Stimulated activated CD8-positive, alpha-beta memory T cell treated with anti-CD3 and anti-CD28 coated beads, Interleukin-4, amount 100 ng/mL, for 1 hour (primary cell): ENCODE data around the gene ABI3.
"Not testable (repeated sequence)": the region's sequence is repeated elsewhere in the genome, so short reads cannot be mapped to it uniquely, and the experiment has no call there.

Experiments
- DNase-seq, 2 donors: peaks; one replicate each; pipeline ENCODE4 v3.0.0-alpha.2; 2020; ENCODE audit warnings: low read depth in 2 of 2, low spot score in 1 of 2

Gene ABI3

DNA sequence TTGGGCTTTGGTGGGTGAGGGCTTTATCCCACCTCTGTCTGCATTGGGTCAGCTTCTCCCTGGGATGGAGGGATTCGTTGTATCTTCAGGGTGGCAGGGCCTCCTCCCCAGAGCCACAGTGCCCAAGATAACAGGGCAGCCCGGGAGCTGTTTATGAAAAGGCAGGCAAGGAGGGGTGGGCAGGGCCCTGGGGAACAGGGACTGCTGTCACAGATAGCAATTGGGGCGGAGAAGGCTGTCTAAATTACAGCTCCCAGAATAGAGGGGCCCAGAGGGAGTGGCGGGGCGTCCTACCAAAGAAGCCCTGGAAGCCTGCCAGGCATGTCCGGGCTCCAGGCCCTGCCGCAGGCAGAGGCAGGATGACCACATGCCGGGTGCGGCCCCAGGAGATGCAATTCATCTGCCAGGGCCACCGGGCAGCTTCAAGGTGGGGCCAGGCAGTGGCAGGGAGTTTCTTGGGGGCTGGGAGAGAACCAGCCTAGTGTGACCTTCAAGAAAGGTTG is 38.8 kb downstream of the ABI3 start:
- no peak for DNase-seq

DNA sequence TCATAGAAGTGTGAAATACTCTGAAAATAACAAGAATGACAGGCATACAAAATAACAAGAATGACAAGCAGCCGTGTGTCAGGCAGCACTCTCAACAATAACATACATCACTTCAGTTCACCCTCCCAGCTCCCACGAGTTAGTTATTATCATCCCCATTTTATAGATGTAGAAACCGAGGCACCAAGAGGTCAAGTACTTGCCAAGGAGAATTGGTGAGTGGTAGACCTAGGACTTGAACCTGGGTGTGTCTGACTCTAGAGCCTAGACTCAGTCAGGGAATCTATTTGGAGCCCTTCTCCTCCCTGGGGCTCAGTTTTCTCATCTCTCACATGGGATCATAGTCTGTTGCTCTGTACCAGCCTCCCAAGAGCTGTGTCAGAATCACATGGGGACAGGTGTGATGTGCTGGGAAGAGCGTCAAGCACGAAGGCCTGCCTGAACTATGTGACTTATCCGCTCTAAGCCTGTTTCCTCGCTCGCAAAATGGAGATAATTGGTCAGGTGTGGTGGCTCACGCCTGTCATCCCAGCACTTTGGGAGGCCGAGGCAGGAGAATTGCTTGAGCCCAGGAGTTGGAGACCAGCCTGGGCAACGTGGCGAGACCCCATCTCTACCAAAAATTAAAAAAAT is 39.5 kb downstream of the ABI3 start:
- DNase-seq = no peak

DNA sequence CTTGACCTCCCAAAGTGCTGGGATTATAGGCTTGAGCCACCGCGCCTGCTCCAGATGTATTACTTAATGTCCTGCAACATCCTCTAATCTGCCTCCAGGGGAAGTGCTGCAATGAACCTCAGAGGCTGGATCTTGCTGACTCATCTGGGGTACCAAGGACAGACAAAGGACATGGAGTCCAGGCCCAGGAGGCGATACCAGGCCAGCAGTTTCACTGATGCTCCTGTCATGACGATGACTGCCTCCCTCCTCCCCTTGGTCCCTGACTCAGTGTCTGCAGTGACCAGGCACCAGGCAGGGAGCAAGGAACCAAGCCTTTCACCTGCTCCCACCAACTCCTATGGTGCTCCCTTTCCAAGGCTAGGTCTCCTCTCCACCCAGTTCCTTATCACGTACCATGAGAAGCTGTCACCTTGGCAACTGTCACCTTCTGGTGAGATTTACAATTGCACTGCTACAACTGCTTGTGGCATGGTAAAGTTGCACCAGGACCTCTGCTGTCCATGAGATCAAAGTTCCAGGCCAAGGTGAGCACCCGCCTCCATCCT is 41.7 kb downstream of the ABI3 start:
- DNase-seq = no peak

DNA sequence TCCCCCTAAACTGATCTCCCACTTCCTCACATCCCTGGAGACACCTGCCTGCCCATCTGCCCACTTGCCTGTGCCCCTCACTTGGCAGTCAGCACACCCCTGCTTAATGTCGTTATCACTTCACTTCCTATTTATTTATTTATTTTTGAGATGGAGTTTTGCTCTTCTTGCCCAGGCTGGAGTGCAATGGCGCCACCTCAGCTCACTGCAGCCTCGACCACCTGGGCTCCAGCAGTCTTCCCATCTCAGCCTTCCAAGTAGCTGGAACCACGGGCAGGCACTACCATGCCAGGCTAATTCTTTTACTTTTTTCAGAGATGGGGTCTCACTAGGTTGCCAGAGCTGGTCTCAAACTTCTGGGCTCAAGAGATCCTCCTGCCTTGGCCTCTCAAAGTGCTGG is 43.6 kb downstream of the ABI3 start:
- DNase-seq = no peak

DNA sequence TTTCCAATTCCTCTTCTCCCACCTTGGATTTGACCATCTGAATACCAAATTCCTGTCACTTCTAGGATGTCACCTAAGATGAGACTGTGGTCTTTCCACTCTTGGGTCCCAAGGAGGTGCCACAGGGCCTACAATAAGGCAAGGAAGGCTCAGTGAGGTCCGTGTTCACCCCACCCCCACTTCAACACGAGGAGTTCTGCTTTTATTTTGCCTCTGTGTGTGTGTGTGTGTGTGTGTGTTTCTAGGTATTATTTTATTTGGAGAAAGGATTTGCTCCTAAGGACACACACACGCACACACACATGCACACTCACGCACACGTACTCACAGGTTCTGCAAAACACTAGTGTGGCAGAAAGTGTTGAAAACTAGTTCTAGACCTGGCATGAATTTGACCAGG is 44.6 kb downstream of the ABI3 start:
- DNase-seq = no peak

DNA sequence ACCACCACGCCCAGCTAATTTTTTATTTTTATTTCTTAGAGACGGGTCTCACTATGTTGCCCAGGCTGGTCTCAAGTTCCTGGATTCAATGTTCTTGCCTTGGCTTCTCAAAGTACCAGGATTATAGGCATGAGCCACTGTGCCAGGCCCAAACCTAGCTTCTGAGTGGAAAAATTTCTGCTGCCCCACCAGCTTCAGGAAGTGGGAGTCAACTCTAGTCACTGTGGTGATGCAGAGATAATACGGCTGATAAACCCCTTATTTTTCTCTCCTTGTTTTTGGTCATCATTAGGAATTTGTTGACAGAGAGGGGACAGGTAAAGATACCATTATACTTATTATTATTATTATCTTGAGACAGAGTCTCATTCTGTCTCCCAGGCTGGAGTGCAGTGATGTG is 47.9 kb downstream of the ABI3 start:
- DNase-seq = no peak

DNA sequence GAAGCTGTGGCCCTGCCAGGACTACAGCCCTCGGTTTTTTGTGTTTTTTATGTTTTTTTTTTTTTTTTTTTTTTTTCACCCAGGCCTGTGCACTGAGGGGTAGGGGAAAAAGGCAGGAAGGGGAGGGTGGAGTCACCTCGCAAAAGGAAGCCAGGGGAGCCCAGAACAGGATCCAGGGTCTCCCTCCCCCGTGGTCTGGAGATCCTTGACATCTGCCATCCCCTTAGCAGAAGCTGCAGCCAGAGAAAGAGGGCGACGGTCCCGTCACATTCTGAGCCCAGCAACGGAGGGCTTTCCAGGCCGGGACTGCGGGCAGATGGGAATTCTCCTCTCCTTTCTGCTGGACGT is 49.1 kb downstream of the ABI3 start:
- no peak for DNase-seq

DNA sequence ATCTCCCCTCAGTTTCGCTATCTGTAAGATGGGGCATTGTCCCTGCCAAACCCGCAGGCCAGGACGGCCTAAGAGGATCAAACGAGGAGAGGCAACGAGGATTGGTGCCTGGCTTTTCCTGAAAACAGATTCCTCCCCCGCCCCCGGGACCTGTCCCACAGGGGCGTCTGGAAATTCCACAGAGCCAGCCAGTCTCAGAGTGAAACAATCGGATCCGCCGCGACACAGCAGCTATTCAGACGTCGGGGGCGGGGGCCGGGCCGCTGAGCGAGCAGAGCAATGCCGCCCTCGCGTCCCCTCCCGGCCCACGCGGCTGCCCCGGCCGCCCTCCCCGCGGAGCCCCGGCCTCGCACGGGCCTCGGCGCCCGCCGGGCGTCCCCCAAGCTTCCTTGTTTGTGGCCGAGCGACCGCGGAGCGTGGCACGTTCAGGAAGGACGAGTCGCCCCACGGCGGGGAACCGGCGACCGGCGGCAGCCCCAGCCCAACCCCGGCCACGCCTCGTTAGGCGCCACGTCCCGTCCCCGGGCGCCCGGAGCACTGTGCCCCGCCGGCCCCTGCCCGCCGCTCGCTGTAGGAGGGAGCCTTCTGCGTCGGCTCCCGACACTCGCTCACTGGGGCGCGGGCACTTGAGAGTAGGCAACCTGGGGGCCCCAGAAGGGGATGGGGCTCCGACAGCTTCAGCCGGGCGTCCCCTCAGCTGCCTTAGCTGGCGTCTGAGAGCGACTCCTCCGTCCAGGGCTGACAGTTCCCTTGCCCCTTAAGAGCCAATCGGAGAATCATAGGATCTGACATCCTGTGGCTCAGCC is 49.7 kb downstream of the ABI3 start:
- peak in 1 of 2 donors; percentile 11 for DNase-seq

DNA sequence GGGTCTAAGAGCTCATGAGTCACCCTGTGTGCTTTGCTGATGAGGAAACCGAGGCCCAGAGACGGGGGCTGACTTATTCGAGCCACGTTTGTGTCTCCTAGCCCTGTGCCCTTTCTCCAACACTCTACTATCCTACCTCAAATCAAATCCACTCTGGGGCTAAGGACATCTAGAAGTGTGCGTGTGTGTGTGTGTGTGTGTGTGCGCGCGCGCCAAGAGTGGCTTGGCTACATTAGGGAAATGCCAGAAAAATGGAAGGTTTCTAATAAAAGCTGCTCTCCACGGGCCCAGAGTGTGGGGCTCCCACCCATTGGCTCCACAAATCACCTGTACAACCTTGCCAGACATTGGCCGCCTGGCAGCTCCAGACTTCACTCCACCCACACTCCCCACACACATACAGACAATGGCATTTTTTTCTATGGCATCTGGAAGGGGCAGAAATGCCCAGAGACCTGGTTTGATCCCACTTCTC is 50.3 kb downstream of the ABI3 start:
- no peak for DNase-seq

DNA sequence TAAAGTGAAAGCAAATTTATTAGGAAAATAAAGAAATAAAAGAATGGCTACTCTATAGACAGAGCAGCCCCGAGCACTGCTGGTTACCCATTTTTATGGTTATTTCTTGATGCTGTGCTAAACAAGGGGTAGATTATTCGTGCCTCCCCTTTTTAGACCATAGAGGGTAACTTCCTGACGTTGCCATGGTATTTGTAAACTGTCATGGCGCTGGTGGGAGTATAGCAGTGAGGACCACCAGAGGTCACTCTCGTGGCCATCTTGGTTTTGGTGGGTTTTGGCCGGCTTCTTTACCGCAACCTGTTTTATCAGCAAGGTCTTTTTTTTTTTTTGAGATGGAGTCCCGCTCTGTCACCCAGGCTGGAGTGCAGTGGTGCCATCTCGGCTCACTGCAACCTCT is 51.0 kb downstream of the ABI3 start:
- DNase-seq = not testable (repeated sequence)

DNA sequence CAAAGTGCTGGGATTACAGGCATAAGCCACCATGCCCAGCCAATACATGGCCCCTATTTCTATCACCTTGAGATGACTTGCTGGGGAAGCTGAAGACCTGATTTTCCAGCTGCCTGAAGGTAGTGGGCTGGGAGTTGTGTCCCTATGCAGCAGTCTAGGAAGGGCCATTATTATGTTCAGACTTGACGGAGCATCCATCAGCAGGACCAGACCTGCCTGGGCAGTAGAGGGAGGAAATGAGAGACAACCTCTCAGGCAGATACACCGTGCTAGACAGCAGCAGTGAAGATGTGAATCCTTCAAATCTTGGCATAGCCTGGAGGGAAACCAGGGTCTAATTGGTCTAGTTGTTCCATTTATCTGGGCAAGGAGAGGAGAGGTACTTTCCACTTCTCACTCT is 55.7 kb downstream of the ABI3 start:
- DNase-seq = no peak

DNA sequence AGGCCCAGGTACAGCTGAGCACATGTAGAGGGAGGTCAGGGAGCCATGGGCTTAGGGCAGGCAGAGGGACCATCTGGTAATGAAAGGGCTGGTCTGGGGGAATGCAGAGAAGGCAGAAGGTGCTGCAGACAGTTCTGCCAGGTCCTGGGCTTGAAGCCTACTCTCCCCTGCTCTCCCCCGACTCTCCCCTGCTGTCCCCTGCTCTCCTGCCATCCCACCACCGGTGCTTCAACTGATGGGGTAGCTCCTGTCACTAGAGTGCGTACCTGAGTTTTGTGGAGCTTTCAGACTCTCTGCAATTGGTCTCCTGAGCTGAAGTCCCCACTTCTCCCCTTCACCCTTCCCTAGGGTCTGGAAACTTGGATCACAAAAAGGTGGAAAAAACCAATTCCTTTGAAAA is 57.4 kb downstream of the ABI3 start:
- DNase-seq = no peak

DNA sequence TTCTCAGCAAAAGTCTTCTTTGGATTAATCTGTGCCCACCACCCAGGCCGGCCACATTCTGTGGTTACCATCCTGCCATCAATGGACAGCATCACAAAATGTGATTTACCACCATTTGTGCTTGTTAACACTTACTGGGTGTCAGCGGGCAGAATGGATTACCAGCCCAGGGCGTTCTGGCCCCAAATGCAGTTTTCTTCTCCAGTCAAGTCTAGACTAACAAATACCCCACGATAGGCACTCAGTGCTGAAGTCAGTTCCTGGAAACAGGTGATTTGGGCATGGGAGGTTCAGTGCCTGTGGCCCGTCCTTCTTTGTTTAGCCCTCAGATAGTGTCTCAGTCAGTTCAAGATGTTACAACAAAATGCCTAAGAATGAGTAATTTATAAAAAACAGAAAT is 58.8 kb downstream of the ABI3 start:
- no peak for DNase-seq
